Spinal cord (tissue), 10 donors: Measurements from ENCODE around the gene ZNF528. TPM values are rescaled to one million over a fixed set of nuclear protein-coding genes. Genes with fewer than 3 reads are reported as not detected.

Experiments
- DNase-seq, 6 donors: peaks; one replicate each; pipeline versions ENCODE4 v3.0.0 to v3.0.0-alpha.2; 2013 to 2015; ENCODE audit warnings: low spot score in 6 of 6, low read depth in 4 of 6
- H3K27ac ChIP-seq: one replicate; pipeline ENCODE4 v1.5.1; 2013; ENCODE audit warnings: low read depth, low read length, control low read depth
- H3K27me3 ChIP-seq: one replicate; pipeline ENCODE4 v1.6.1; 2013; ENCODE audit warnings: low read length; ENCODE audit not compliant: control insufficient read depth, insufficient read depth
- H3K36me3 ChIP-seq: one replicate; pipeline ENCODE4 v1.6.1; 2013; ENCODE audit warnings: low read length; ENCODE audit not compliant: control insufficient read depth, insufficient read depth
- H3K4me1 ChIP-seq: one replicate; pipeline ENCODE4 v1.6.1; 2013; ENCODE audit warnings: low read length; ENCODE audit not compliant: control insufficient read depth, insufficient read depth
- H3K4me3 ChIP-seq: one replicate; pipeline ENCODE4 v1.5.1; 2013; ENCODE audit warnings: low read depth, low read length, control low read depth
- H3K9me3 ChIP-seq: one replicate; pipeline ENCODE4 v1.6.1; 2013; ENCODE audit warnings: low read length; ENCODE audit not compliant: control insufficient read depth, insufficient read depth
- WGBS: methylation state at CpG from one replicate; pipeline ENCODE4 v1.1.5; 2013; ENCODE audit warnings: missing lambda C conversion rate; ENCODE audit not compliant: insufficient coverage; 5-methylcytosine and 5-hydroxymethylcytosine counted together
- polyA plus RNA-seq, 2 donors: library from polyadenylated mRNA; unstranded; fragments of 120-200 nt; gene quantifications; one replicate each; pipeline ENCODE4 v1.2.1, GENCODE V29; 2013; ENCODE audit not compliant: insufficient read length in 2 of 2
- small RNA-seq: library from RNA; depleted of rRNA; stranded (forward); fragments of <200 nt; gene quantifications from one replicate; pipeline ENCODE3, GENCODE V24; 2014; ENCODE audit warnings: low replicate concordance
- total RNA-seq, 2 donors: library from RNA; depleted of rRNA in 1 of 2; stranded (reverse); fragments of 120-200 nt in 1 of 2; fragments of >200 nt in 1 of 2; gene quantifications; one replicate each; pipeline versions ENCODE4 v1.2.3 to v1.2.4, GENCODE V29; 2013 to 2014
- donor health status: healthy.

ZNF528 gene
- total and polyA plus RNA-seq, 4 donors = 38.9 to 68.2 (median 46.0) TPM

- H3K36me3 ChIP-seq = peaks cover 17% of the 10 kb centered on the region
- no peak within 1 kb of the TSS for H3K4me3 ChIP-seq
- DNase-seq = no peak
- no peaks in the 10 kb centered on the region for H3K27me3 ChIP-seq
- peaks cover 5% of the 10 kb centered on the region for H3K9me3 ChIP-seq
- no peak within 1 kb of the TSS for H3K27ac ChIP-seq
- no peaks in the 10 kb centered on the region for H3K4me1 ChIP-seq
- 54% methylated on average over 26 of the region's 27 CpGs for WGBS
Measured at GRCh38 chr19:52428937-52429336, 31.3 kb downstream of the ZNF528 start, which contains the start of gene ZNF534. ZNF534 (plus strand) TSS chr19:52429148; CDS start chr19:52431475, 2,327 bp downstream.

GRCh38 chr19:52442179-52442578, 44.5 kb downstream of the ZNF528 start:
- no peaks in the 10 kb centered on the region for H3K4me1 ChIP-seq
- peaks cover 3% of the 10 kb centered on the region for H3K9me3 ChIP-seq
- no peak overlapping the region for H3K27ac ChIP-seq
- WGBS = 71% methylated on average over 1 of the region's 3 CpGs
- H3K36me3 ChIP-seq = peaks cover 2% of the 10 kb centered on the region
- no peak overlapping the region for H3K4me3 ChIP-seq
- H3K27me3 ChIP-seq = no peaks in the 10 kb centered on the region
- no peak for DNase-seq

GRCh38 chr19:52444506-52444905, 46.9 kb downstream of the ZNF528 start:
- DNase-seq = no peak
- Histone ChIP-seq H3K36me3 (no peaks in the 10 kb centered on the region), H3K4me1 (no peaks in the 10 kb centered on the region), H3K9me3 (peaks cover 3% of the 10 kb centered on the region), H3K4me3 (no peak overlapping the region), H3K27me3 (no peaks in the 10 kb centered on the region), H3K27ac (no peak overlapping the region)
- 0% methylated on average over 1 of the region's 2 CpGs for WGBS

- WGBS = 18% methylated on average over 41 of the region's 41 CpGs
- peaks cover 7% of the 10 kb centered on the region for H3K9me3 ChIP-seq
- H3K4me1 ChIP-seq = no peaks in the 10 kb centered on the region
- peaks cover 2% of the 10 kb centered on the region for H3K27me3 ChIP-seq
- no peak for DNase-seq
- no peak overlapping the region for H3K4me3 ChIP-seq
- H3K36me3 ChIP-seq = peaks cover 8% of the 10 kb centered on the region
- no peak overlapping the region for H3K27ac ChIP-seq
Measured at GRCh38 chr19:52451241-52451640, 53.6 kb downstream of the ZNF528 start.

GRCh38 chr19:52453324-52454094, 55.9 kb downstream of the ZNF528 start, which contains the start of gene ZNF578:
ZNF578 (plus strand) TSS chr19:52453553; CDS start chr19:52501846, 48,293 bp downstream.
- peak; percentile 71 to 98 (median 85) for DNase-seq
- H3K27ac ChIP-seq = no peak within 1 kb of the TSS
- under 1% methylated on average over 44 of the region's 48 CpGs for WGBS
- peaks cover 24% of the 10 kb centered on the region for H3K36me3 ChIP-seq
- peaks cover 10% of the 10 kb centered on the region for H3K9me3 ChIP-seq
- peaks cover 2% of the 10 kb centered on the region for H3K27me3 ChIP-seq
- H3K4me1 ChIP-seq = no peaks in the 10 kb centered on the region
- H3K4me3 ChIP-seq = peak within 1 kb of the TSS; percentile 49

DNA sequence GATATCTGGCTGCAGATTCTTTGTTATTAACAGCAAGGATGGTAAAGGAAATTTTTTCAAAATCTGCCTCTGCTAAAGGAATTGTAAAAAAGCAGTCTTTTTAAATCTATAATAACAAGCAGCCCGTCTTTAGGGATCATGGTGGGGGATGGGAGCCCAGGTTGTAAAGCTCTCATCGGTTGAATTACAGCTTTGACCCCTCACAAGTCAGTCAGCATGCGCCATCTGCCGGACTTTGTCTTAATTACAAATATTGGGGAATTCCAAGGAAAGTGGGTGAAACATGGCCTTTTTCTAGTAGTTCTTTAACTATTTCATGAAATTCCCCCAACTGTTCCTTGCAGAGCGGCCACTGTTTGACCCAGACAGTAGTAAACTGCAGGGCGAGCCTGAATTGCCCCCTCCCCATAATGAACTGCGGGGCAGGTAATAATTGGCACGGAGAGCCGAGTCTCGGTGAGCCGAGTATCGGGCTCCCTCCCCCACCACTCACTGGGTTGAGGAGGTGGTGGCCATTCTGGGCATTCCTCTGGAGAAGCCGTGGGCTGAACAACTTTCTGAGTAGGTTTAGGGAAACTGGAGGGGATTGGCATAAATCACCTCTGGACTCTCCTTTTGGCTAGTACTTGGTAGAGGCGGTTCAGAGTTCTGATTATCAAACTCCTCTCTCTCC, 67.3 kb downstream of the ZNF528 start:
- Histone ChIP-seq H3K27ac (no peak overlapping the region), H3K4me3 (no peak overlapping the region), H3K9me3 (peaks cover 52% of the 10 kb centered on the region), H3K36me3 (no peaks in the 10 kb centered on the region), H3K4me1 (no peaks in the 10 kb centered on the region), H3K27me3 (no peaks in the 10 kb centered on the region)
- DNase-seq = no peak
- 100% methylated on average over 1 of the region's 14 CpGs for WGBS

Small RNA genes within 50 kb of the gene (small RNA-seq; reads per million reads assigned to genes)
- gene AC010332.1 = not detected

Other genes starting within 250 kb of the ZNF528 start
- 10 to 100 TPM; 19.9 to 26.2 TPM for gene ZNF836, start 226.2 kb upstream of the ZNF528 start, total RNA-seq
- gene ZNF836, start 226.2 kb upstream of the ZNF528 start, polyA plus RNA-seq = 10 to 100 TPM; 11.9 to 14.5 TPM
- 100 to 1,000 TPM; 217 to 232 TPM for gene PPP2R1A, start 207.8 kb upstream of the ZNF528 start, total RNA-seq
- 100 to 1,000 TPM; 726 to 752 TPM for gene PPP2R1A, start 207.8 kb upstream of the ZNF528 start, polyA plus RNA-seq
- gene ZNF766, start 128.3 kb upstream of the ZNF528 start, total RNA-seq = 10 to 100 TPM; 13.7 to 22.1 TPM
- gene ZNF766, start 128.3 kb upstream of the ZNF528 start, polyA plus RNA-seq = 10 to 100 TPM; 10.2 to 10.7 TPM
- gene ZNF480, start 100.7 kb upstream of the ZNF528 start, total RNA-seq = 10 to 100 TPM; 10.0 to 13.4 TPM
- 10 to 100 TPM in 1 of 2 donors, 1 to 10 TPM in 1; 8.2 to 10.8 TPM for gene ZNF480, start 100.7 kb upstream of the ZNF528 start, polyA plus RNA-seq
- 10 to 100 TPM; 11.4 to 12.9 TPM for gene ZNF610, start 61.6 kb upstream of the ZNF528 start, total RNA-seq
- gene ZNF610, start 61.6 kb upstream of the ZNF528 start, polyA plus RNA-seq = 10 to 100 TPM; 11.5 to 13.3 TPM
- gene ZNF880, start 27.9 kb upstream of the ZNF528 start, total RNA-seq = 10 to 100 TPM; 41.5 to 56.7 TPM
- gene ZNF880, start 27.9 kb upstream of the ZNF528 start, polyA plus RNA-seq = 10 to 100 TPM; 14.9 to 26.2 TPM
- under 1 TPM; 0.40 to 0.72 TPM for gene ZNF534, start 31.3 kb downstream of the ZNF528 start, total RNA-seq
- 1 to 10 TPM; 1.2 to 1.7 TPM for gene ZNF534, start 31.3 kb downstream of the ZNF528 start, polyA plus RNA-seq
- gene ZNF578, start 55.7 kb downstream of the ZNF528 start, total RNA-seq = 10 to 100 TPM; 10.6 to 15.5 TPM
- gene ZNF578, start 55.7 kb downstream of the ZNF528 start, polyA plus RNA-seq = 1 to 10 TPM; 4.8 to 5.4 TPM
- 10 to 100 TPM; 26.1 to 38.4 TPM for gene ZNF808, start 129.8 kb downstream of the ZNF528 start, total RNA-seq
- 1 to 10 TPM; 6.4 to 8.4 TPM for gene ZNF808, start 129.8 kb downstream of the ZNF528 start, polyA plus RNA-seq
- 10 to 100 TPM; 17.7 to 30.6 TPM for gene ZNF701, start 172.4 kb downstream of the ZNF528 start, total RNA-seq
- 10 to 100 TPM in 1 of 2 donors, 1 to 10 TPM in 1; 7.8 to 10.5 TPM for gene ZNF701, start 172.4 kb downstream of the ZNF528 start, polyA plus RNA-seq
- 10 to 100 TPM; 66.7 to 76.5 TPM for gene ZNF83, start 240.5 kb downstream of the ZNF528 start, total RNA-seq
- gene ZNF83, start 240.5 kb downstream of the ZNF528 start, polyA plus RNA-seq = 10 to 100 TPM; 53.5 to 86.3 TPM